HG02763 (cell line): Measurements from ENCODE around the gene ASCL2.

Source experiments
- ATAC-seq: cut with Tn5 transposase; IDR thresholded peaks from one replicate; pipeline ENCODE4 v1.9.1; 2021; ENCODE audit warnings: mild to moderate bottlenecking, moderate library complexity; ENCODE audit not compliant: unreplicated experiment

ASCL2 gene

GRCh38 chr11:2309251-2310072 is 39.1 kb upstream of the ASCL2 start:
- ATAC-seq: no peak

- no peak for ATAC-seq
Measured at GRCh38 chr11:2308713-2309112, 38.3 kb upstream of the ASCL2 start.

GRCh38 chr11:2307501-2308331 is 37.3 kb upstream of the ASCL2 start:
- ATAC-seq: no peak

- no peak for ATAC-seq
Measured at GRCh38 chr11:2306877-2307500, 36.6 kb upstream of the ASCL2 start.

GRCh38 chr11:2306452-2306823 is 36.0 kb upstream of the ASCL2 start:
- ATAC-seq: no peak

GRCh38 chr11:2305788-2306451 is 35.5 kb upstream of the ASCL2 start:
- ATAC-seq: no peak

GRCh38 chr11:2305140-2305778 is 34.9 kb upstream of the ASCL2 start:
- ATAC-seq: no peak

GRCh38 chr11:2304506-2305139 is 34.2 kb upstream of the ASCL2 start:
- no peak for ATAC-seq

GRCh38 chr11:2303627-2304505 is 33.5 kb upstream of the ASCL2 start:
- ATAC-seq: no peak

GRCh38 chr11:2302896-2303626 is 32.7 kb upstream of the ASCL2 start:
- ATAC-seq: no peak

GRCh38 chr11:2302306-2302895 is 32.0 kb upstream of the ASCL2 start:
- ATAC-seq: peak; percentile 8

- ATAC-seq: peak; percentile 56
Measured at GRCh38 chr11:2301631-2302305, 31.4 kb upstream of the ASCL2 start, which contains the start of the genes C11orf21 and TSPAN32. TSS of gene C11orf21 (minus strand) at chr11:2301918. CDS start at chr11:2301808, 110 bp downstream. TSS of gene TSPAN32 (plus strand) at chr11:2302013. CDS start at chr11:2302150, 137 bp downstream.

- no peak for ATAC-seq
Measured at GRCh38 chr11:2300936-2301630, 30.7 kb upstream of the ASCL2 start.

GRCh38 chr11:2300290-2300935 is 30.0 kb upstream of the ASCL2 start:
- no peak for ATAC-seq

- ATAC-seq: no peak
Measured at GRCh38 chr11:2299773-2300172, 29.4 kb upstream of the ASCL2 start.
